ACHN (cell line): Measurements from ENCODE around the gene RREB1.

Experiments
- DNase-seq: peaks from one replicate; pipeline ENCODE4 v3.0.0-alpha.2; 2015
- in situ Hi-C: cut with HindIII; loops from 2 replicates; pipeline ENCODE4 v1.10.0; 2017; ENCODE audit warnings: low sequenced_read_pairs, low pct_ligation_motif_present, low pct_unique_long_range_greater_than_20kb

RREB1 gene

DNA sequence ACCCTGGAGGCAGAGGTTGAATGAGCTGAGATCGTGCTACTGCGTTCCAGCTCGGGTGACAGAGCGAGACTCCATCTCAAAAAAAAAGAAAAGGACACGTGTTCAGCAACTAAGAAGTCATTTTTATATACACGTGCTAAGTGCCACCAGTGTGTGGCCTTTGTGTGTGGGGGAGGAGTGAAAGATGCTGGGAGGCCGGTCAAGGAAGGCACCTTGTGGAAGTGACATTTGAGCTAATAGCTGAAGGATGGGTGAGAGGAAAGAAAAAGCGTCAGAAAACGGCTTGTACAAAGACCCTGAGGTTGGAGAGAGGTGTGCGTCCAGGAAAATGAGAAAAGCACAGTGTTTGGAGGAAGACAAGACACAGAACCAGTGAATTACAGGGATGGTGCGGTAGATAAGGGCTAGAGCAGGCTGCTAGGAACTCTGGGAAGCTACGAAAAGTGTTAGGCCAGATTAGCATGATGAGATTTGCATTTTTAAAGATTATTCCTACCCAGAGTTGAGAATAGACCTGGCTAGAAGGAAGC, 11.6 kb downstream of the RREB1 start:
- in situ Hi-C loops = no loop called here
- no peak for DNase-seq

GRCh38 chr6:7121700-7122241, 14.0 kb downstream of the RREB1 start:
- in situ Hi-C loops = no loop called here
- no peak for DNase-seq

- DNase-seq = no peak
- in situ Hi-C loops = no loop called here
Measured at GRCh38 chr6:7122684-7123083, 14.9 kb downstream of the RREB1 start.

GRCh38 chr6:7124114-7124513, 16.4 kb downstream of the RREB1 start:
- DNase-seq = no peak
- in situ Hi-C loops = no loop called here

DNA sequence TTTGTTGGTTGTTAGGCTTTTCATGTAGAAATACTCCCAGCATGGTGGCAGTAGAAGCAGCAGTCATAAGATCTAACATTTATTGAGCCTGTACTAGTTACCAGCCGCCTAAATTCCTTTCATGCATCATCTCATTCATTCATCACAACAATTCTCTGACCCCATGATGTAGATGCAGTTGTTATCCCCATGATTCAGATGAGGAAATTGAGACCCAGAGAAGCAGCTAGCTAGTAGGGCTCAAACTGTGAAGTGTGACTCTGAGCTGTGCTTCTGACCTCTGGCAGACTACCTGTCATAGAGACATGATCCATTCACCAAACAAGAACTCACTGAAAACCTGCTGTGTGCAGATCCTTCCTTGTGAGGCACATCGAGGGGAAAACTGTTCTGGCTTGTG, 16.9 kb downstream of the RREB1 start:
- DNase-seq = no peak
- in situ Hi-C loops = no loop called here

GRCh38 chr6:7125290-7125689, 17.5 kb downstream of the RREB1 start:
- no peak for DNase-seq
- in situ Hi-C loops = no loop called here

GRCh38 chr6:7126754-7127153, 19.0 kb downstream of the RREB1 start:
- DNase-seq = no peak
- in situ Hi-C loops = no loop called here

DNA sequence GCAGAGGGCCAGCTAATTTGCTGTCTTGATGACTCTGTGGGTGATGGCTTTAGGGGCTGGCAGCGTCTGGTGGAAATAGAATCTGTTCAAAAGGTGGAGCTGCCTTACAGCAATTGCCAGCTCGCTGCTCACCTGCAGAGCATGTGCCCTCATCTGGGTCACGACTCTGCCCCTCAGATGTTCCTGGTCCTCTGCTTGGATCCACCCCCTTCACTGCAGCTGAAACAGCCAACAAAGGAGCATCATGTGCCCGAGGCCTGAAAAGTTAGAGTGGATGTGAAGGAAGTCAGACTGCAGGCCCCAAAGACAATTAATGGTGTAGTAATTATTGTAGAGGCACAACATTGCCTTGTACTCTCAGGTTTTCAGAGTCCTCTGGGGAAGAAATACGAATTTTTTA, 19.9 kb downstream of the RREB1 start:
- no peak for DNase-seq
- in situ Hi-C loops = no loop called here

DNA sequence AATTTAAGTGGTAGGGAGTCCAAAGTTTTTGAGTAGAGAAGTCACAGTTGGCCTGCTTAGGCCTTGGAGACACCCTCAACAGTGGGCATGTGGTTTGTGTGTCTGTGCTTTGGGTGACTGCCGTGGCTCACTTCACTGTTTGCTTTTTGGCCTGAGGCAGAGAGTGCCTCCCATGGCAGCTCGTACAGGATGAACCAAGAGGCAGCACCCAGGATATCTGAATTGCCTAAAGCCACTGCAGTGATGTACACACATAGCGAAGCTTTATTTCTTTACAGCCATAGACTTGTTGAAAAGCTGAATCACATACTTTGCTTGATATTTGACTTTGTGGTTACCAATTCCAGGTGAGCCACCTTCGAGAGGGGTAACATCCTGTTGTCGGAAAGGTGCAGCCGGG, 21.6 kb downstream of the RREB1 start:
- in situ Hi-C loops = no loop called here
- DNase-seq = no peak

GRCh38 chr6:7129784-7130569, 22.2 kb downstream of the RREB1 start:
- in situ Hi-C loops = no loop called here
- no peak for DNase-seq

- in situ Hi-C loops = no loop called here
Measured at GRCh38 chr6:7131390-7131789, 23.6 kb downstream of the RREB1 start.

GRCh38 chr6:7132398-7133035, 24.8 kb downstream of the RREB1 start:
- DNase-seq = no peak
- in situ Hi-C loops = no loop called here

More at GRCh38 chr6:7131390-7131789, 23.6 kb downstream of the RREB1 start:
- no peak for DNase-seq

GRCh38 chr6:7134999-7135745, 27.4 kb downstream of the RREB1 start:
- DNase-seq = no peak
- in situ Hi-C loops = no loop called here

DNA sequence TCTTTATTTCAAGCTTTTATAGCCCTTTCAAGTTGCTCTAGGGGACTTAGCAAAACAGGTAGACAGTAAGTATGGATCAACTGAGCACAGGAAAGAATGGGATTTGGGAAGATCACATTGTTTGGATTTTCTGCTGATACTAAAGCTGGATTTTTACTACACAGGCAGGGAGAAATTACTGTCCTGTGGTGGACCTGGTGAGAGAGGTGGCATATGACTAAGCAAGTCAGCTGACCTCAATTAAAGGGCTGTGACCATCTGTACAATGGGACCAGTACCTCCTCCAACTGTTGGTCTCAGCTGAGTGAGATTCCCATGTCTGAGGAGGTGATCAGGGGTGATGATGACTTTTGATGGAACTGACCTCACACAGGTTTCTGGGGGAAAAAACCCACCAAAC, 28.0 kb downstream of the RREB1 start:
- in situ Hi-C loops = no loop called here
- DNase-seq = no peak

DNA sequence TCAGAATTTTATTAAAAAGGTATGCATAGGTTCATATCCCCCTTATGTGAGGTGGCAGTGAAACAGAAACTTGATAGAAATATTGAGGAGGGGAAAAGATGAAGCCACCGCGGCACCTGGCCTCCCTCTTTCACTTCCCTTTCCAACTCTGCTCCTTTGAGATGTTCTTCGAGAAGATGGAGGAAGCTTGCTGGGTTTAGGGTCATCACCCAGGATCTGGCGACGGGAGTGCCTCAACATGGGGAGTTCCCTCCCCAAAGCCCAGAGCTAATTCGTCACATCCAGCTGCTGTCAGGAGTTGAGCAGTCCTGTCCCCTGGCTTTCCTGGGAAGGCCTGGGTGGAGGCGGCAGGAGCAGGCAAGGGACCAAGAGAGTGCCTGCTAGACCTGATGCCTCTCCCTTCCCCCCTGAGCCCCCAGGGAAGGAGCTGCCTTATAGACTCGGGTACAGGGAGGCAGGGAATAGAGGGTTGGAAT, 29.1 kb downstream of the RREB1 start:
- no peak for DNase-seq
- in situ Hi-C loops = no loop called here

DNA sequence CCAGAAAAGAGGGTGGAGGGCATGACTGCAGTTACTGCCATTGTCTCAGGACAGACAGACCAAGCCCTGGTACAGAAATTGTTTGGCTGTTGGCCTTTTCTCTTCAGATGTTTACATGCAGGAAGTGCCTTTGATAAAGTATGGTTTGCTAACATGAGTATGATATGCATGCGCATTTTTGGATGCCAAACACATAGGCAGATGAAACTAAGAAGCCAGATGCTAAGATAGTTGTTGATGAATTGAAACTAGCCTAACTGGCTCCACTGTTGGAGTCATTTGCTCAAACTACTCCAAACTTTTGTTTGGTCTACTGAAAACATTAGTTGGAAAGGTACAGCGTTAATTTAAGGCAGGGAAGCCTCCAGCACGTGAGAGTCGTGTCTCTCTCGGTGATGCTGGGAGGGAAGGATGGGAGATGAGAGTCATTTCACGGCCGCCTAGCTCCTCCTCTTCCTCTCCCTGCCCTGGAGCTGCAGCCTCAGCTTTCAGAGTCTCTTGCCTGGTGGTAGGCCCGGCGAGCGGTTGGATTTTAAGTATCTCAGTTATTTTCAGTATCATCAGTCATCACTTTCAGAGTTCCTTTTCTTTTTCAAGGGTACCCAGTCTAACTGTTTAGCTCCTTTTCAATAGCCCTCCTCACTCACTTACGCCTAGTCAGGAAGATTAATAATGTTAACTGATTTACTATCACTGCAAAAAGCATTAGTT, 29.7 kb downstream of the RREB1 start:
- in situ Hi-C loops = no loop called here
- peak; percentile 49 for DNase-seq

DNA sequence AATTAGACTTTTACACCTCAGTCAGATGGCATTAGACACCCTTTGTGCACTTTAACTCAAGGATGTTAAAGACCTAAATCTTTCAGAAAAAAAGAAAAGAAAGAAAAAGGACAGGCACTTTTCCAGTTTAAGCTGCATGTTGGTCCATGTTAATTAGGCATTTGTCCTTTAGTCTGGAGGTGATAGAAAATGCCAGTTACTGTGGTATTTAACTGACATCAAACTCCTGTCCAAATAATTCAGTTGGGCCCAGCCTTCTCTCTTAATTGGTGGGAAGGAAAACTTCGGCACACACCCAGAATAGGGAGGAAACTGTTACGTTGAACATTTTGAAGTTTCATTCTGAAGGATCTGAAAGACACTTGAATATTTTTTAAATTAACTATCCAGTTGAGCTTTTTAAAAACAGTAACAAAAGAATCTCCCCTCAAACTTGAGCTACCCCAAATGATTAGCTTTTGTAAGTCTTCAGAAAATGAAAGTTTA, 30.3 kb downstream of the RREB1 start:
- DNase-seq = no peak
- in situ Hi-C loops = no loop called here

GRCh38 chr6:7138921-7139358, 31.2 kb downstream of the RREB1 start:
- in situ Hi-C loops = no loop called here
- DNase-seq = no peak
